HepG2 (cell line): ENCODE measurements around the gene HTATIP2. TPM values are rescaled to one million over a fixed set of nuclear protein-coding genes. Genes with fewer than 3 reads are reported as not detected.

ENCODE experiments used
- BCL3 ChIP-seq: sonication (generic); formaldehyde crosslinking; IDR thresholded peaks from 2 replicates; pipeline ENCODE4 v1.5.1; 2020; ENCODE audit warnings: mild to moderate bottlenecking, missing genetic modification reagents, moderate library complexity
- CENPT ChIP-seq: sonication (generic); formaldehyde crosslinking; IDR thresholded peaks from 2 replicates; pipeline ENCODE4 v1.8.0; 2022; ENCODE audit warnings: low read depth, mild to moderate bottlenecking, moderate library complexity, missing genetic modification reagents
- ESRRA ChIP-seq: sonication (generic); formaldehyde crosslinking; IDR thresholded peaks from 2 replicates; pipeline ENCODE4 v1.5.1; 2020; ENCODE audit warnings: mild to moderate bottlenecking, low read depth, missing genetic modification reagents
- GABPA ChIP-seq, 2 experiments: IDR thresholded peaks; 2 replicates each; pipeline ENCODE4 v1.6.1; 2011 to 2016; ENCODE audit warnings: low read depth in 2 of 2, low read length in 1 of 2, missing biosample characterization in 1 of 2, missing genetic modification characterization in 1 of 2
- GLI4 ChIP-seq: sonication (generic); formaldehyde crosslinking; IDR thresholded peaks from 2 replicates; pipeline ENCODE4 v1.5.1; 2020; ENCODE audit warnings: missing genetic modification reagents, mild to moderate bottlenecking, moderate library complexity, borderline replicate concordance
- HNF1B ChIP-seq: sonication (generic); formaldehyde crosslinking; IDR thresholded peaks from 2 replicates; pipeline ENCODE4 v1.5.1; 2020; ENCODE audit warnings: mild to moderate bottlenecking, moderate library complexity, missing genetic modification reagents
- KLF6 ChIP-seq: IDR thresholded peaks from 2 replicates; pipeline ENCODE4 v1.8.0; 2016; ENCODE audit warnings: missing biosample characterization, missing genetic modification reagents
- MEF2D ChIP-seq: sonication (generic); formaldehyde crosslinking; IDR thresholded peaks from 2 replicates; pipeline ENCODE4 v1.5.1; 2020; ENCODE audit warnings: mild to moderate bottlenecking, missing genetic modification reagents
- MIXL1 ChIP-seq: IDR thresholded peaks from 2 replicates; pipeline ENCODE4 v1.6.1; 2016
- NFYB ChIP-seq: sonication (generic); formaldehyde crosslinking; IDR thresholded peaks from 2 replicates; pipeline ENCODE4 v1.4.0; 2020; ENCODE audit warnings: missing genetic modification reagents
- SMAD3 ChIP-seq: sonication (generic); formaldehyde crosslinking; IDR thresholded peaks from 2 replicates; pipeline ENCODE4 v1.4.0; 2020; ENCODE audit warnings: missing genetic modification reagents
- SRSF1 ChIP-seq: fragments of 200-400 bp; formaldehyde crosslinking; optimal IDR thresholded peaks from 2 replicates; pipeline ENCODE3; 2017; ENCODE audit warnings: mild to moderate bottlenecking, low read depth, low read length, moderate library complexity
- SRSF9 ChIP-seq: fragments of 200-400 bp; formaldehyde crosslinking; IDR thresholded peaks from 2 replicates; pipeline ENCODE4 v1.6.1; 2018; ENCODE audit warnings: borderline replicate concordance, mild to moderate bottlenecking, low read depth, low read length; ENCODE audit not compliant: insufficient read depth, poor library complexity, severe bottlenecking
- TGIF2 ChIP-seq: IDR thresholded peaks from 2 replicates; pipeline ENCODE4 v1.6.1; 2016; ENCODE audit warnings: control low read depth, missing compliant biosample characterization
- ZBTB3 ChIP-seq: sonication (generic); formaldehyde crosslinking; IDR thresholded peaks from 2 replicates; pipeline ENCODE4 v1.4.0; 2020; ENCODE audit warnings: low read depth, mild to moderate bottlenecking, moderate library complexity, missing genetic modification reagents, borderline replicate concordance
- ZNF101 ChIP-seq: sonication (generic); formaldehyde crosslinking; IDR thresholded peaks from 2 replicates; pipeline ENCODE4 v1.4.0; 2020; ENCODE audit warnings: mild to moderate bottlenecking, low read depth, missing genetic modification reagents, borderline replicate concordance
- ZNF253 ChIP-seq: sonication (generic); formaldehyde crosslinking; IDR thresholded peaks from 2 replicates; pipeline ENCODE4 v1.8.0; 2022; ENCODE audit warnings: mild to moderate bottlenecking, missing genetic modification reagents, borderline replicate concordance
- ZNF260 ChIP-seq: sonication (generic); formaldehyde crosslinking; IDR thresholded peaks from 2 replicates; pipeline ENCODE4 v1.4.0; 2020; ENCODE audit warnings: missing genetic modification reagents, low read depth, mild to moderate bottlenecking, borderline replicate concordance
- ZNF280B ChIP-seq: sonication (generic); formaldehyde crosslinking; IDR thresholded peaks from 2 replicates; pipeline ENCODE4 v1.5.0; 2020; ENCODE audit warnings: missing genetic modification reagents, mild to moderate bottlenecking, borderline replicate concordance
- ZNF781 ChIP-seq: sonication (generic); formaldehyde crosslinking; IDR thresholded peaks from 2 replicates; pipeline ENCODE4 v1.5.1; 2020; ENCODE audit warnings: borderline replicate concordance, mild to moderate bottlenecking, missing genetic modification reagents; ENCODE audit errors: not compliant biosample characterization
- ZSCAN21 ChIP-seq: sonication (generic); formaldehyde crosslinking; IDR thresholded peaks from 2 replicates; pipeline ENCODE4 v1.8.0; 2022; ENCODE audit warnings: mild to moderate bottlenecking, missing genetic modification reagents, moderate library complexity, borderline replicate concordance
- polyA plus RNA-seq, 8 experiments: library from polyadenylated mRNA; depleted of rRNA in 3 of 8; stranded (reverse) in 7 of 8; unstranded in 1 of 8; fragments of >200 nt; fragmentation: Illumina TruSeq in 4 of 8; extraction: Trizol in 4 of 8; gene quantifications; 2 replicates each; pipeline versions ENCODE4 v1.2.1 to v1.2.3, GENCODE V29; 2011 to 2016; ENCODE audit warnings: low read depth in 4 of 8, missing spikeins in 1 of 8, mixed read lengths in 1 of 8; ENCODE audit not compliant: insufficient read depth in 1 of 8
- total RNA-seq, 5 experiments: library from RNA; depleted of rRNA; stranded (reverse); fragments of >200 nt; fragmentation: Illumina TruSeq; extraction: Trizol; gene quantifications; 2 replicates each; pipeline ENCODE4 v1.2.3, GENCODE V29; 2016; ENCODE audit warnings: low read depth in 1 of 5

HTATIP2 gene
- total and polyA plus RNA-seq, 2 of the 13 experiments (the other 11 are each of a cell fraction or from before 2014, with no cell fraction given), result not detected

- no peak; the same call in none of the 2 replicates for TF ChIP-seq ZNF280B (CRISPR knock-in tag)
- peak; percentile 88; the same call in 1 of the 2 replicates for TF ChIP-seq GLI4 (CRISPR knock-in tag)
- TF ChIP-seq ZNF253 (CRISPR knock-in tag), result no peak
- TF ChIP-seq NFYB (CRISPR knock-in tag), result peak; percentile 38; the same call in 1 of the 2 replicates
- peak; percentile 41; the same call in 1 of the 2 replicates for TF ChIP-seq ZSCAN21 (CRISPR knock-in tag)
- no peak for TF ChIP-seq MIXL1 (CRISPR knock-in tag)
- peak; percentile 51; the same call in 1 of the 2 replicates for TF ChIP-seq ESRRA
- peak; percentile 39; the same call in 1 of the 2 replicates for TF ChIP-seq SMAD3 (CRISPR knock-in tag)
- peak; percentile 70; the same call in 1 of the 2 replicates for TF ChIP-seq BCL3 (CRISPR knock-in tag)
- no peak for TF ChIP-seq ZNF101
- no peak; the same call in 1 of the 2 replicates for TF ChIP-seq CENPT (CRISPR knock-in tag)
- no peak for TF ChIP-seq ZNF260 (CRISPR knock-in tag)
- TF ChIP-seq ZBTB3 (CRISPR knock-in tag), result peak; percentile 95
- TF ChIP-seq KLF6 (CRISPR knock-in tag), result peak; percentile 73; the same call in 1 of the 2 replicates
- peak; percentile 79 for TF ChIP-seq ZNF781 (CRISPR knock-in tag)
- peak; percentile 7 for TF ChIP-seq TGIF2
- peak; percentile 86 for TF ChIP-seq HNF1B (CRISPR knock-in tag)
- peak; percentile 51; the same call in 1 of the 2 replicates for TF ChIP-seq GABPA (IDR thresholded peaks at IDR 0.05; ENCODE audit: low read depth, low read length)
- no peak; the same call in none of the 2 replicates for TF ChIP-seq GABPA (CRISPR knock-in tag; IDR thresholded peaks at IDR 0.05; ENCODE audit: low read depth)
- no peak for TF ChIP-seq MEF2D (CRISPR knock-in tag)
- TF ChIP-seq SRSF9, result no peak
- peak; percentile 51 for TF ChIP-seq SRSF1
Observed at GRCh38 chr11:20387261-20388095, 24.0 kb downstream of the HTATIP2 start, which contains the start of gene PRMT3 (continued).
